ENCODE measurements around the gene TMEM52. TPM values are rescaled to one million over a fixed set of nuclear protein-coding genes. Genes with fewer than 3 reads are reported as not detected.

TMEM52 gene
- total RNA-seq, 4 donors from 2014 or later = 1.7 TPM; not detected in 3

- no peak for DNase-seq
- TF ChIP-seq POLR2A (IDR thresholded peaks at IDR 0.05) (no peak), CTCF (IDR thresholded peaks at IDR 0.05) (no peak)
- H3K27me3 ChIP-seq = no peaks in the 10 kb centered on the region
- no peaks in the 10 kb centered on the region for H3K9me3 ChIP-seq
- H3K27ac ChIP-seq = no peak overlapping the region
- no peaks in the 10 kb centered on the region for H3K4me1 ChIP-seq
- intact Hi-C loops (cut with DNase I; ENCODE audit: low total_unique reads) = loop anchor here (5.0 kb wide), 1 partner anchor 104 kb away; no protein-coding TSS in a partner anchor
- no peak overlapping the region for H3K4me3 ChIP-seq
- no peaks in the 10 kb centered on the region for H3K36me3 ChIP-seq
These were observed 23.9 kb upstream of the TMEM52 start for GRCh38 chr1:1942753-1943656.

GRCh38 chr1:1941868-1942752 is 23.0 kb upstream of the TMEM52 start:
- intact Hi-C loops (cut with DNase I; ENCODE audit: low total_unique reads) = loop anchor here (5.0 kb wide), 1 partner anchor 105 kb away; no protein-coding TSS in a partner anchor
- H3K36me3 ChIP-seq = no peaks in the 10 kb centered on the region
- TF ChIP-seq CTCF (IDR thresholded peaks at IDR 0.05) = no peak
- TF ChIP-seq POLR2A (IDR thresholded peaks at IDR 0.05) = no peak

GRCh38 chr1:1941211-1941841 is 22.2 kb upstream of the TMEM52 start:
- Histone ChIP-seq H3K27me3 (no peaks in the 10 kb centered on the region), H3K27ac (no peak overlapping the region), H3K4me3 (no peak overlapping the region), H3K4me1 (no peaks in the 10 kb centered on the region), H3K9me3 (no peaks in the 10 kb centered on the region), H3K36me3 (no peaks in the 10 kb centered on the region)
- TF ChIP-seq POLR2A (IDR thresholded peaks at IDR 0.05) (no peak), CTCF (IDR thresholded peaks at IDR 0.05) (no peak)
- DNase-seq = no peak
- intact Hi-C loops (cut with DNase I; ENCODE audit: low total_unique reads) = loop anchor here (5.0 kb wide), 1 partner anchor 106 kb away; no protein-coding TSS in a partner anchor

More at GRCh38 chr1:1941868-1942752, 23.0 kb upstream of the TMEM52 start:
- H3K27ac ChIP-seq = no peak overlapping the region
- no peaks in the 10 kb centered on the region for H3K9me3 ChIP-seq
- H3K27me3 ChIP-seq = no peaks in the 10 kb centered on the region
- H3K4me3 ChIP-seq = no peak overlapping the region
- no peak for DNase-seq
- no peaks in the 10 kb centered on the region for H3K4me1 ChIP-seq

- no peaks in the 10 kb centered on the region for H3K4me1 ChIP-seq
- intact Hi-C loops (cut with DNase I; ENCODE audit: low total_unique reads) = loop anchor here (5.0 kb wide), 1 partner anchor 107 kb away; no protein-coding TSS in a partner anchor
- H3K27me3 ChIP-seq = no peaks in the 10 kb centered on the region
- H3K27ac ChIP-seq = no peak overlapping the region
- H3K36me3 ChIP-seq = no peaks in the 10 kb centered on the region
- no peaks in the 10 kb centered on the region for H3K9me3 ChIP-seq
- no peak overlapping the region for H3K4me3 ChIP-seq
- TF ChIP-seq CTCF (IDR thresholded peaks at IDR 0.05) = no peak
- TF ChIP-seq POLR2A (IDR thresholded peaks at IDR 0.05) = no peak
- no peak for DNase-seq
These were observed 21.0 kb upstream of the TMEM52 start for GRCh38 chr1:1940123-1940425.
